ENCODE results near the gene SUFU. TPM values are rescaled to one million over a fixed set of nuclear protein-coding genes. Genes with fewer than 3 reads are reported as not detected.
A peak's percentile ranks its signal among the peaks of the same experiment; 100 is the strongest.

SUFU gene
- total and polyA plus RNA-seq, 2 of the 13 experiments (the other 11 are each of a cell fraction or from before 2014, with no cell fraction given): 2.9 to 5.5 TPM

DNA sequence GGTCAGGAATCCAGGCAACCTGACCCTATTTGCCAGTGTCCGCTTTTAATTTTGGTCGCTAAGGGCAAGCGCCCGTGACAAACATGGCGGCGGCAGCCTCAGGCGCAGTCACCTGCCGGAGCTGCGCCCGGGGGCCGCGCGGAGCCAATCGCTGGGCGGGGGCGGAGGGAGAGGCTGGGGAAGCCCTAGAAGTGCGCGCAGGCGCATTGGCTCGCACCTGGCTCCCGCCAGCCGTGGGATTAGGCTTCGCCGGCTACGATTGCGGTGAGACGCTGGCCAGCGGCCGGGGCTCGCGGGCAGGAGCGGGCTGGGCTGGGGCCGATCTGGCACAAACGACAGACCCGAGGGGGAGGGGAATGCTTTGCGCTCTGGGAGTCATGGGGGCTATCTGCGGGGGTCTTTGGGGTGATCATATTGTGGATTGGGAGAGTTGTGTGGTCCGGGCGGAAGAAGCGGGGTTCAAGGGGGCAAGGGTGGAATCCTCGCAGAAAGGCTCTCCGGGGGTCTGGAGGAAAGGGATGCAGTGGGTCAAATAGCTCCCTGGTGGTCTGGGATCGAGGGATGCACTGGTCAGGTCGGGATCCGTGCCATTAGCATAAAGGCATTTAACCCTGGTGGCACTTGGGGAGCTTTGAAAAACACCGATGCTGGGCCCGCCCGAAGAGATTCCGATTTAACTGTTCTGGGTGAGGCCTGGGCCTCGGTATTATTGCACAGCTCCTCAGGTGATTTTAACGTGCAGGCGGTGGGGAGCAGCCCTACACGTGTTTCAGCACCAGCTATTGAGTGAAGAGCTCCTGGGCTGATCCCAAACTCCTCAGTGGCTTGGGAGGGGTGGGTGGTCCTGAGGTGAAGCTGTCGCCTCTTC is 42.4 kb upstream of the SUFU start (continued):
- TF ChIP-seq, protein P1, sequence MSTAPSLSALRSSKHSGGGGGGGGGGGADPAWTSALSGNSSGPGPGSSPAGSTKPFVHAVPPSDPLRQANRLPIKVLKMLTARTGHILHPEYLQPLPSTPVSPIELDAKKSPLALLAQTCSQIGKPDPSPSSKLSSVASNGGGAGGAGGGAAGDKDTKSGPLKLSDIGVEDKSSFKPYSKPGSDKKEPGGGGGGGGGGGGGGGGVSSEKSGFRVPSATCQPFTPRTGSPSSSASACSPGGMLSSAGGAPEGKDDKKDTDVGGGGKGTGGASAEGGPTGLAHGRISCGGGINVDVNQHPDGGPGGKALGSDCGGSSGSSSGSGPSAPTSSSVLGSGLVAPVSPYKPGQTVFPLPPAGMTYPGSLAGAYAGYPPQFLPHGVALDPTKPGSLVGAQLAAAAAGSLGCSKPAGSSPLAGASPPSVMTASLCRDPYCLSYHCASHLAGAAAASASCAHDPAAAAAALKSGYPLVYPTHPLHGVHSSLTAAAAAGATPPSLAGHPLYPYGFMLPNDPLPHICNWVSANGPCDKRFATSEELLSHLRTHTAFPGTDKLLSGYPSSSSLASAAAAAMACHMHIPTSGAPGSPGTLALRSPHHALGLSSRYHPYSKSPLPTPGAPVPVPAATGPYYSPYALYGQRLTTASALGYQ (CRISPR knock-in tag; IDR thresholded peaks at IDR 0.05): no peak
- no peak for TF ChIP-seq ZNF24 (IDR thresholded peaks at IDR 0.05)
- no peak for TF ChIP-seq ZBTB1 (CRISPR knock-in tag; IDR thresholded peaks at IDR 0.05; ENCODE audit: borderline replicate concordance)
- TF ChIP-seq ZNF207 (IDR thresholded peaks at IDR 0.05; ENCODE audit: borderline replicate concordance): no peak
- no peak for TF ChIP-seq ZNF484 (CRISPR knock-in tag; IDR thresholded peaks at IDR 0.05; ENCODE audit: borderline replicate concordance, low read depth)
- no peak for TF ChIP-seq ZNF326 (CRISPR knock-in tag; IDR thresholded peaks at IDR 0.05; ENCODE audit: borderline replicate concordance)
- TF ChIP-seq ZC3H4 (CRISPR knock-in tag; IDR thresholded peaks at IDR 0.05; ENCODE audit: borderline replicate concordance): no peak
- TF ChIP-seq ZNF44 (CRISPR knock-in tag; IDR thresholded peaks at IDR 0.05): no peak
- no peak for TF ChIP-seq PRPF4 (IDR thresholded peaks at IDR 0.05; ENCODE audit: low read depth, low read length, poor library complexity, severe bottlenecking)
- no peak for TF ChIP-seq KDM6A (CRISPR knock-in tag; IDR thresholded peaks at IDR 0.05; ENCODE audit: low read depth)
- TF ChIP-seq, protein P2, sequence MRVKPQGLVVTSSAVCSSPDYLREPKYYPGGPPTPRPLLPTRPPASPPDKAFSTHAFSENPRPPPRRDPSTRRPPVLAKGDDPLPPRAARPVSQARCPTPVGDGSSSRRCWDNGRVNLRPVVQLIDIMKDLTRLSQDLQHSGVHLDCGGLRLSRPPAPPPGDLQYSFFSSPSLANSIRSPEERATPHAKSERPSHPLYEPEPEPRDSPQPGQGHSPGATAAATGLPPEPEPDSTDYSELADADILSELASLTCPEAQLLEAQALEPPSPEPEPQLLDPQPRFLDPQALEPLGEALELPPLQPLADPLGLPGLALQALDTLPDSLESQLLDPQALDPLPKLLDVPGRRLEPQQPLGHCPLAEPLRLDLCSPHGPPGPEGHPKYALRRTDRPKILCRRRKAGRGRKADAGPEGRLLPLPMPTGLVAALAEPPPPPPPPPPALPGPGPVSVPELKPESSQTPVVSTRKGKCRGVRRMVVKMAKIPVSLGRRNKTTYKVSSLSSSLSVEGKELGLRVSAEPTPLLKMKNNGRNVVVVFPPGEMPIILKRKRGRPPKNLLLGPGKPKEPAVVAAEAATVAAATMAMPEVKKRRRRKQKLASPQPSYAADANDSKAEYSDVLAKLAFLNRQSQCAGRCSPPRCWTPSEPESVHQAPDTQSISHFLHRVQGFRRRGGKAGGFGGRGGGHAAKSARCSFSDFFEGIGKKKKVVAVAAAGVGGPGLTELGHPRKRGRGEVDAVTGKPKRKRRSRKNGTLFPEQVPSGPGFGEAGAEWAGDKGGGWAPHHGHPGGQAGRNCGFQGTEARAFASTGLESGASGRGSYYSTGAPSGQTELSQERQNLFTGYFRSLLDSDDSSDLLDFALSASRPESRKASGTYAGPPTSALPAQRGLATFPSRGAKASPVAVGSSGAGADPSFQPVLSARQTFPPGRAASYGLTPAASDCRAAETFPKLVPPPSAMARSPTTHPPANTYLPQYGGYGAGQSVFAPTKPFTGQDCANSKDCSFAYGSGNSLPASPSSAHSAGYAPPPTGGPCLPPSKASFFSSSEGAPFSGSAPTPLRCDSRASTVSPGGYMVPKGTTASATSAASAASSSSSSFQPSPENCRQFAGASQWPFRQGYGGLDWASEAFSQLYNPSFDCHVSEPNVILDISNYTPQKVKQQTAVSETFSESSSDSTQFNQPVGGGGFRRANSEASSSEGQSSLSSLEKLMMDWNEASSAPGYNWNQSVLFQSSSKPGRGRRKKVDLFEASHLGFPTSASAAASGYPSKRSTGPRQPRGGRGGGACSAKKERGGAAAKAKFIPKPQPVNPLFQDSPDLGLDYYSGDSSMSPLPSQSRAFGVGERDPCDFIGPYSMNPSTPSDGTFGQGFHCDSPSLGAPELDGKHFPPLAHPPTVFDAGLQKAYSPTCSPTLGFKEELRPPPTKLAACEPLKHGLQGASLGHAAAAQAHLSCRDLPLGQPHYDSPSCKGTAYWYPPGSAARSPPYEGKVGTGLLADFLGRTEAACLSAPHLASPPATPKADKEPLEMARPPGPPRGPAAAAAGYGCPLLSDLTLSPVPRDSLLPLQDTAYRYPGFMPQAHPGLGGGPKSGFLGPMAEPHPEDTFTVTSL (CRISPR knock-in tag; IDR thresholded peaks at IDR 0.05; ENCODE audit: borderline replicate concordance): 0 out of 2 replicates have a peak, but pooled peaks have one; percentile 40
- no peak for TF ChIP-seq ZNF674 (CRISPR knock-in tag; IDR thresholded peaks at IDR 0.05; ENCODE audit: low read depth)
- TF ChIP-seq HNRNPUL1 (IDR thresholded peaks at IDR 0.05; ENCODE audit: low read depth, low read length): no peak
- no peak for TF ChIP-seq NR1H2 (CRISPR knock-in tag; IDR thresholded peaks at IDR 0.05; ENCODE audit: borderline replicate concordance, low read depth)
- TF ChIP-seq FOXP1 (IDR thresholded peaks at IDR 0.05): no peak
- TF ChIP-seq FOXP1 (CRISPR knock-in tag; IDR thresholded peaks at IDR 0.05): no peak
- TF ChIP-seq ZMYM4 (CRISPR knock-in tag; IDR thresholded peaks at IDR 0.05): no peak
- TF ChIP-seq PLSCR1 (CRISPR knock-in tag; IDR thresholded peaks at IDR 0.05; ENCODE audit: borderline replicate concordance): no peak
- peak; percentile 59; the same call in 1 of the 2 replicates for TF ChIP-seq PHF21A (CRISPR knock-in tag; IDR thresholded peaks at IDR 0.05)

Data from HepG2 (cell line).